GM18867 (cell line): ENCODE measurements around the gene ENO4.
A peak's percentile ranks its signal among the peaks of the same experiment; 100 is the strongest.

Experiments
- ATAC-seq: cut with Tn5 transposase; IDR thresholded peaks from one replicate; pipeline ENCODE4 v1.9.1; 2021; ENCODE audit warnings: mild to moderate bottlenecking, moderate library complexity; ENCODE audit not compliant: unreplicated experiment

The ENO4 gene

DNA sequence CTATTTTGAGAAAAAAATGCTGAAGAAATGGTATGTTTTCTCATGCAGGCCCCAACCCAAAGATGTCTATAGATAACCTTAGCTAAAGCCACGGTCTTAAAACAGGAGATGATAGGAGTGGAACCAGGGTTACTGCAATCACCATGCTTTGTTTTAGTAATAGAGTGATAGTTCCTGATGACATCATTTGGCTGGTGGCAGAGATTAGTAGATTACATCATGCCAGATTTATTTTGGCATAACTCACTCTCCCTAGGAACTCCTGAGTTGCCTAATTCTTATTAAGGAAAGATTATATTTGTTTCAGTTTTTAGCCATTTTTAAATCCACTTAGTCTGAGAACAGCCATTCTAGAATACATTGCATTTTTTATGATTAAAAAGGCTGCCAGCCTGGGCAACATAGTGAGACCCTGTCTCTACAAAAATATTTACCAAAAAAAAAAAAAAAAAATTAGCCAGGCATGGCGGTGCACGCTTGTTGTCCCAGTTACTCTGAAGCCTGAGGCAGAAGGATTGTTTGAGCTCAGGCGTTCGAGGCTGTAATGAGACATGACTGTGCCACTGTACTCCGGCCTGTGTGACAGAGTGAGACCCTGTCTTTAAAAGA is 17.8 kb downstream of the ENO4 start:
- no peak for ATAC-seq

GRCh38 chr10:116868198-116868676 is 18.9 kb downstream of the ENO4 start:
- no peak for ATAC-seq

DNA sequence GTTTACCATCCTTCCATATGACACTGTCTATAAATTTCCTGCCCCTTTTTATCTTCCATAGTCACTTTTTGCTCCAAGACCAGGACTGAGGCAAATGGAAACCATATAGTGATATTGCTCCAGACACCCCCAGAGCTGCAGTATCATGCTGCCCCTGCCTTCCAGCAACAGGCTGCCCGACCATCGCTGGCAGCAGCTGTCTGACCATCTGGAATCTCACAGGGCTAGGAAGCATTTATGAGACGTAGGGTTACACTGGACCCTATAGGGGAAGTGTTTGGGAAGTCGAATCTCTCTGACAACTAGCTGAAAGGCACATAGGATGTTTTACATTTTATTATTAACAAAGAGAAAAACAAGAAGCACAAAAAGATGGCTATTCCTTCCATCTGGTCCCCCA is 19.4 kb downstream of the ENO4 start:
- ATAC-seq, result no peak

- ATAC-seq, result no peak
These were observed 21.6 kb downstream of the ENO4 start for GRCh38 chr10:116870949-116871348.

GRCh38 chr10:116873134-116873533 is 23.8 kb downstream of the ENO4 start:
- no peak for ATAC-seq

- no peak for ATAC-seq
These were observed 26.6 kb downstream of the ENO4 start for GRCh38 chr10:116875897-116876296.

DNA sequence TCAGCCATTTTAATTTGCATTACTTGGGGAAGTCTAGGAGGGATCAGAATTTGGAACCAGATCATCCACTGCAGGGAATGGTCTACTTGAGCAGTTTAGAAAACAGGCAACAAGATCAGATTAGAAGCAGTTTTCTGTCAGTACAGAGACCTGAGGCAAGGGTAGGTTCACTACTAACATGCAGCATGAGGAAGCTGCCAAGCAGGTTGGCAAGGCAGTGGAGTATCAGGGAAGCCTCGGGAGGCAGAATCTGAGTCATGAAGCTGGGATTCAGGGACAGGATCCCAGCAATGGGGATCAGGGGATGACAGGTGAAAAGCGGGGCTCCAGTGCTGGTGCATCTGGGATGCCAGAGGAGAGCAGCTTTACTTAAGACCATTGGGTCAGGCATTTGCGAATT is 28.1 kb downstream of the ENO4 start:
- no peak for ATAC-seq

DNA sequence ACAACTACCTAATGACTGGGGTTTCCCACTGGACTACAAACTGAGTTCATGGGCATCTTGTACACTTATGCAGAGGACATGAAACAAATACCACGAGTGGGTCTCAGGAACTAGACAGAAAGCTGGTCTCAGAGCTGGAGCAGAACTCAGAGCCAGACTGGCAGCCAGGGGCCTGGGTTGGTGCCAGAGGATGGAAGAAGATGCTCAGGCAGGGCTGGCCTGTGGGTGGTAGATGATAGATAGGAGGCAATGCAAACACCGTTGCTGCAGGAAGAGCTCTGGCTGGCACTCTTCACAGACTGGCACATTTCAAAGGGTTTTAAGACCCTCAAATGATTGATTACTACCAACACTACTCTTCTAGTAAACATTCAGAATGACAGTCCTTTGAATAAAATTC is 28.8 kb downstream of the ENO4 start:
- ATAC-seq, result no peak

- no peak for ATAC-seq
These were observed 30.5 kb downstream of the ENO4 start for GRCh38 chr10:116879817-116880216.

DNA sequence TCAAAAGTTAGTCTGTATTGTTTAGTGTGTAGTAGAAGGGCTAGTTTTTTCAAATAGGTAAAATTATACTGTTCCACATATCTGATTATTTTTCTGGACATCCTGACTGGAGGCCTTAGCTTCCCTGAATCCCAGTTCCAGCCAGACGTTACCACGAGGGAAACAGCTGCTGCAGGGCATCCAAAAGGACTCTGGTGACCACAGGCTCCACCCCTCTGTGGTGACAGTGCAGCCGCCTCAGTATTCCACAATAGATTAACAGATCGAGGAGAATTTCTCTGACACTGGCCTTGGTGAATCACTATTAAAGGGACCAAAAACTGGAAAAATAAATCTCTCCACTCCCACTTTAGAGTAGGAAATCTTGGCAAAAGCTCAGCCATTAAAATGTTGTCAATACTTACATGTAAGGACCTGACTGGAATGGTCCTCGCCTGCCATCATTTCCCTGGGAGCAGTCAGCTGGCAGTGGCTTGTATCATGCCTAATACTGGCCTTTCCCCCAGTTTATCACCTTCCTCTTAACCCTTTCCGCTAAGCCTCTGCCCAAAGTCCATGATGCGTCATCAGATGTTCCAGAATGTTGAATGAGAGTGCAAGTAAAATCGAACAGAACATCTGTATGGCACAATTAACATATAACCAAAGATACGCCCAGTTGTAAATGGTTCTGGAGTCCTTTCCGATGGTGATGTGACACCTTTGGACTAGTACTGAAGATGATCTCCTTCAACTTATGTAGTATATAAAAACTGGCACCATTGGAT is 31.6 kb downstream of the ENO4 start:
- ATAC-seq, result no peak

DNA sequence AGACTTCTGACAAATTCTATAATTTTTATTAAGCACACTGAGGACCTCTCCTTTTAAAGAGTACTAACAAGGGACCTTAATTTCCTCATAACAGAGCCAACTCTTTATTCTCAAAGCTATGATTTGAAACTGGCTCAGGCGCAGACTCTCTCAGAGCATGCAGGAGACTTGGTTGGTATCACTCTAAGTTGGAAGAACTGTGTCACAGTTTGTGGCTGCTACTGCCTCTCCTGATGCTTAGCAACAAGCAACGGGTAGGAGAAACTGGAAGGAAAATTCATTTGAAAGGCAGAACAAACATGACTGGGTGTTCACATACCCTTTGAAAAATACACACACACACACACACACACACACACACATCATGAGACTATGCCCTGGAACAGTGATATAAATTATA is 33.3 kb downstream of the ENO4 start:
- no peak for ATAC-seq

- ATAC-seq, result no peak
These were observed 37.5 kb downstream of the ENO4 start for GRCh38 chr10:116886772-116887171.

DNA sequence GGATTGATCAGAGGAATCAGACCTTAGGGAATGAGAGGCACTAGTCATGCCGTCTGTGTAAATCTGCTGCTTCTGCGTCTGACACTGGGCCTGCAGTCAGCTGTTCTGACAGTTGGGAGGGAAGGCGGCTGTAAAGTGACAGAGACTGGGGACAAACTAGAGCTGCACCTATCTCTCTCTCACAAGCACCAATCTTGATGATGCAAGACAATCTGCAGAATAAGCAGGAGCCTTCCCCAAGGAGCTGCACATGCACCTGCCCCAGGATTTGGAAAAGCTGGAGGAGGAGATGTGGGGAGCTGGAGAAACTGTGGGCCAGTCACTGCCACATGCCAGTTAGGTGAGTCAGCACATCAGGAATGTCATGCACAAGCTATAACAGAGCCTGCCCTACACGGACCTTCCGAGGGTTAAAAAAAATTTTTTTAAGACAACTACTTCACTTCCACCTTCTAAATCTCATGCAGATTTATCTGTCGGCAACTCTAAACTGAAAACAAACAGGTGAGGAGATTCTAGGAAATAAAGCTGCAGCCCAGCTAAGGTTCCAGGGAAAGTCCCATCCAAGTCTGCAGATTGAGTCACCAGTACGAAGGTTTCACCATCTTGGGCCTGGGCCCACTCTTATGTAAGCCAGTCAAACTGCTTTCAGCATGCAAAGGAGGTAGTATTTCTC is 39.2 kb downstream of the ENO4 start:
- ATAC-seq, result no peak

GRCh38 chr10:116889066-116889465 is 39.8 kb downstream of the ENO4 start:
- ATAC-seq, result no peak

DNA sequence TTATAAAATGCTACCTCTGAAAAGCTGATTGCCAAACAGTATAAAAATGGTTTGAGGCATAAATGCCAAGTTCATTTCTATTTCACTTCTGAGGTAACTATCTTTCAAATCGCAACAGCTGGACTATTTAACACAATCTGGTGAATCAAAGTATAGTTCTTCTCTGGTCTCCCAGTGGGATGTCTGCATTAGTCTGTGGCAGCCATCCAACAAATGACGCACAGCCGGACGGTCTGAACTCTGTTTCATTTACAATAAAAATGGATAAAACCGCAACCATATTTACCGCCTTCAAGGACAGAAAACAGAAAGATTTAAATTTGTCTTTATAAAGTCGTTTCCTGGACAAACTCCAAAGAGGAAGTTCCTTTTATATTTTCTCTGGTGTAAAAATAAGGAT is 41.9 kb downstream of the ENO4 start:
- ATAC-seq, result no peak

GRCh38 chr10:116892907-116893685 is 43.8 kb downstream of the ENO4 start:
- ATAC-seq, result no peak

- ATAC-seq, result no peak
These were observed 44.4 kb downstream of the ENO4 start for GRCh38 chr10:116893686-116894037.

GRCh38 chr10:116899626-116900025 is 50.3 kb downstream of the ENO4 start:
- ATAC-seq, result no peak

- ATAC-seq, result no peak
These were observed 56.5 kb downstream of the ENO4 start for GRCh38 chr10:116905845-116906210.

DNA sequence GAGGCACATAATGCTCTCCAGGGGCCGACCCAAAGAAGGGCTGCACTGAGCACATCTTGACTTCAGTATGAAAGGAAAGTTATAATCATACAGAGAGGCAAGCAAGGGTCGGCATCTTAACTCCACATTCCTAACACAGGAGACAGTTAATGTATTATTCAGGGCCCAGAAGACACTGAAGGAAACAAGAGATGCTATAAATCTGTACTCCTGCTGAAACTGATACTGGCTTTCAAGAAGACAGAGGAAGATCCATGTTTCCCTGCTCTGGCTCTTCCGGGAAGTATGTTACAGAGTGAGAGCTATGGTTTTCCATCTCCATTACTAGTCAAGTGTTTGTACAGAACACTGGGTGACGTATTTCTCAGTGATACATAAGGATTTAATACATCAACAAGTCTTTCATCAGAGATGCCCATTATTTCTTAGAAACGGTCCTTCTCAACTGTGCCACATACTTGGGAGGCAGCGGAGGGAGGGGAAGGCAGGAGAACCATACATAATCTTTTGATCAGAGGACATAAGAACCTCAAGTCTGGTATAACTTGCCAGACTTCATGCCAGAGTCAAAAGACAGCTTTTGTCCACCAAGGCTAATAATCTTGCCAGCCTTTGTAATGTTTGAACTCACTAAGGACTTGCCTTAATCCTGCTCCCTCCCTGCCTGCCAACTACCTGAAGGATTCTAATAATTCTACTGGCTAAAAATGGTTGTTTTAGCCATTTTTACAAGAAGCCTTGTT is 58.1 kb downstream of the ENO4 start:
- ATAC-seq, result no peak

- peak; percentile 64 for ATAC-seq
These were observed 60.0 kb downstream of the ENO4 start for GRCh38 chr10:116909307-116909706.
